Right lung (tissue), 5 donors: ENCODE results near the gene MARS1. TPM values are rescaled to one million over a fixed set of nuclear protein-coding genes. Genes with fewer than 3 reads are reported as not detected.
"Not testable (repeated sequence)": the region's sequence is repeated elsewhere in the genome, so short reads cannot be mapped to it uniquely, and the experiment has no call there.

Source experiments
- DNase-seq, 2 donors: peaks; one replicate each; pipeline ENCODE4 v3.0.0-alpha.2; 2013
- polyA plus RNA-seq, 5 donors: library from polyadenylated mRNA; unstranded; fragments of 120-200 nt; gene quantifications; one replicate each; pipeline versions ENCODE4 v1.2.1 to v1.2.3, GENCODE V29; 2013; ENCODE audit warnings: inconsistent platforms in 1 of 5, low replicate concordance in 1 of 5; ENCODE audit not compliant: insufficient read length in 5 of 5, insufficient read depth in 1 of 5

The MARS1 gene
- polyA plus RNA-seq, 5 donors = 90.0 to 133 (median 109) TPM

DNA sequence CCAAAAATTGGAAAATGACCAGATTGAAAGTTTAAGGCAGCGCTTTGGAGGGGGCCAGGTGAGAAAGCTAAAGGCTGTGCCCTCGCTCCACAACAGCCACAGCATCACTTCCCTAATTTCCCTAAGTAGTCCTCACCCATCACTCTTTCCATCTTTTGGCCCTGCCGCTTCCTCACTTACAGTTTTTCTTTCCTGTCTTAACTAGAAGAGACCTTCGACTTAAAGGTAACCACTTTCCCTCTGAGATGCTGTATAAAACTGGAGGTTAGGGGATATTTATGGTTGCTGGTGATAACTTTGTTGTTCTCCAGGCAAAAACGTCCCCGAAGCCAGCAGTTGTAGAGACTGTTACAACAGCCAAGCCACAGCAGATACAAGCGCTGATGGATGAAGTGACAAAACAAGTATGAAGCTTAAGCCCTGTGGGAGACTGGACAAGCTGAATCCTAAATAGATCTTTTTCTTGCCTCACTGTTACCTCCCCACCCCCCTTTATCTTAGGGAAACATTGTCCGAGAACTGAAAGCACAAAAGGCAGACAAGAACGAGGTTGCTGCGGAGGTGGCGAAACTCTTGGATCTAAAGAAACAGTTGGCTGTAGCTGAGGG lies 28.2 kb downstream of the MARS1 start:
- no peak for DNase-seq

DNA sequence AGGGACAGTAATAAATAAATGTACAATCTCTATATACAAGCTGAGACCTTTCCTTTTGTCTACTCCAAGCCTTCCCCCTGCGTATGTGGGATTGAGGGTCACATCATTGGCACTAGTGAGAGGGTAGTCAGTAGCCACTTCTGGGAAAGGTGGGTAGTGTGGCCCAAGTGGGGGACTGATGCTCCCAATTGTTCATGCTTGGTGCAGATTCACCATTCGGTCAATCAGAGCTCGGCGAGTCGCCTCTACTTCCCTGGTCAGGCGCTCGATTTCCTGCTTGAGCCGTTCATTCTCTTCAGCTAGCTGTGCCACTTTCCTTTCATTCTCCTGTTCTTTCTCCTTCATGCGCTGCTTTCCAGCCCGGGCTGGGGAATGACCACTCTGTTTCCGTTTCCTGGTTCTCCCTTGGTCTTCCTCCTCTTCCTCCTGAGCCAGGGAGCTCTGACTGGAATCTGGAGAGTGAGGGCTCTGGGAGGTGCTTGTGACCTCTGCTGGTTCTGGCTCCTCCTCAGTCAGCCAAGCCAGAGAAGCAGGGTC lies 28.8 kb downstream of the MARS1 start:
- no peak for DNase-seq

DNA sequence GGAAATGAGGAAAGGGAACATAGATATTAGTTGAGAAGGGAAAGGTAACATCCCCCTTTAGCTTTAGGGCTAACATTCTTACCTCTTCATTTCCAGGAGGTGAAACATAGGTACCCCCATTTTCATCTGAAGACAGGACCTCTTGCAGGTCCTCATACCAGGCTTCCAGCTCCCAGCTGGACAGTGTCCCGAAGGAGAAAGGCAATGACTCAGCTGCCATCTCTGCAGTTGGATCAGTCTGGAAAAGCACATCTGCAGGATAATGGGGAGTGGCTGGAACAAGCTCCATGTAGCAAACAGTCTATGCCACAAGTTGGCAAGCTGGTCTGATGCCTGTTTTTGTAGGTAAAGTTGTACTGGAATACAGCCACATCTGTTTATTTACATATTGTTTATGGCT lies 29.3 kb downstream of the MARS1 start:
- DNase-seq = no peak

DNA sequence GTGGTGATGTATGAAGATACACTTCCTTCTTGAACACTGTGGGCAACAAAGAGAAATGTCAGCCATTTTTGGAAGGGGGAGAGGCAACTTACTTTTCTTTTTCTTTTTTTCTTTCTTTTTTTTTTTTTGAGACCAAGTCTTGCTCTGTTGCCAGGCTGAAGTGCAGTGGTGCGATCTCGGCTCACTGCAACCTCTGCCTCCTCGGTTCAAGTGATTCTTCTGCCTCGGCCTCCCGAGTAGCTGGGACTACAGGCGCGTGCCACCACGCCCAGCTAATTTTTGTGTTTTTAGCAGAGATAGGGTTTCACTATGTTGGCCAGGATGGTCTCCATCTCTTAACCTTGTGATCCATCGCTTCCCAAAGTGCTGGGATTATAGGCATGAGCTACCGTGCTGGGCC lies 29.9 kb downstream of the MARS1 start:
- DNase-seq = not testable (repeated sequence)

DNA sequence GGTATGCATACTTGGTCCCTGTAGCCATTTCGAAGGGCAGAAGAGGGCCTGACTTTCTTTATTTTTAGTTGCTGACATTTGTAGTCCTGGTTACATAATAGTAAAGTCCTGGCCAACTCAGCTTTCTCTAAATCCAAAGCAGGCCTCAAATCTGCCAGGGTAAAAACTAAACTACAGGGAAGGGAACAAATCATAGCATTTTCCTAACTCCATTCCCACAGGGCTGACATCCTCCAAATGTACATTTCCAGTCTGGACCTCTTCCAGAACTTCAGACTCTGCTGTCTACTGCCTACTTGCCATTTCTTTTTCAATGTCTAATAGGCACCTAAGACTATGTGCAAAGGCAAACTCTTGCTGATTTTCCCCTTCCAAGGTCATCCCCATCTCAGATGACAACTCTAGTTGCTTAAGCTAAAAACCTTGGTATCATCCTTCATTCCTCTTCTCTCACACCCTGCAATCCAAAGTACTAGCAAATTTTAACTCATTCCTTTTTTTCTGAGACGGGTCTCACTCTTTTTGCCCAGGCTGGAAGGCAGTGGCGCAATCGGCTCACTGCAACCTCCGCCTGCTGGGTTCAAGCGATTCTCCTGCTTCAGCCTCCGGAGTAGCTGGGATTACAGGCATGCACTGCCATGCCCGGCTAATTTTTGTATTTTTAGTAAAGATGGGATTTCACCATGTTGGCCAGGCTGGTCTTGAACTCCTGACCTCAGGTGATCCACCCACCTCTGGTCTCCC lies 30.5 kb downstream of the MARS1 start:
- DNase-seq = no peak

DNA sequence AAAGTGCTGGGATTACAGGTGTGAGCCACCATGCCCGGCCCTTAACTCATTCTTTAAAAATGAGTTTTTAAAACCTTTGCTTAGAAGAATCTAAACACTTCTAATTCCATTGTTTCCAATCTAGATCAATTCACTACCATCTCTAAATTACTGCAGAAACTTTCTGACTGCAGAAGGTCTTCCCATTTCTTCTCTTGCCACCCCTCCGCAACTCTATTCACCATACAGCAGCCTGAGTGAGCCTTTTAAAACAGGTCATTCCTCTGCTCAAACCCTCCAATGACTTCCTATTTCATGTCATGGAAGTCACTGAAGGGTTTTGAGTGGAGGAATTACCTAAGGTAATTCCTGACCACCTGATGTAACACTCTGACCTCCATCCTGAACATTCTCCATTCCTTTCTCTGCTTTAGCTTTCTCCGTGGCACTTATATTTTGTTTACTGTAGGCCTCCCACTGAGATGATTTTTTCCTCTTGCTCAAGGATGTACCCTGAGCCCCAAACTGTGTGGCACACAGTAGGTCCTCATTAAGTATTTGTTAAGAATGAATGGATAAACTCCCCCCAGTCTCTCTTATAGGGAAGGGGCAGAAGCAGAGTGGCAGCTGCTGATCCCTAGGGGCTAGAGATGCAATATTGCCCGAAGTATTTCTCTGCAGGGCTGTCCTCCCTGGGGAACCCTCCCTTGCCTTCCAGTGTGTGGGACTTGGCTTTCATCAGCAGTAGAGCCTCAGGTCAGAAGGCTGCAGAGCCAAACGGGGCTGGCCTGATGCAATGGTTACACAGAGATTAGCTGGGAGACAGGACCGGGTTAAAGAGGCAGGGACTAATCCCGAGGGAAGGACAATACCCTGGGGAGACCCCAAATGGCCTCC lies 31.3 kb downstream of the MARS1 start:
- peak; percentile 13 to 28 for DNase-seq

DNA sequence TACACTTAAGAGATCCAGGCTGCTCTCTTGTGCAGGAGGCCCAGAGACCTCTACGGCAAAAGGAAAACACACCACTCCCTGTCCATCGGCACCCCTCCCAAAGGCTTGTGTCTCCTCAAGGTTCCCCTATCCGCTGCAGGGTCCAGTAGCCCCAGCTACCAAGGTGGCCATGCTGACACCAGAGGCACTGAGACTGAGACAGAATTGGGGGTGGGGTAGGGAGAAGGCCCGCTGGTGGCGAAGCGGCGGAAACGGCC lies 31.9 kb downstream of the MARS1 start:
- DNase-seq = no peak

DNA sequence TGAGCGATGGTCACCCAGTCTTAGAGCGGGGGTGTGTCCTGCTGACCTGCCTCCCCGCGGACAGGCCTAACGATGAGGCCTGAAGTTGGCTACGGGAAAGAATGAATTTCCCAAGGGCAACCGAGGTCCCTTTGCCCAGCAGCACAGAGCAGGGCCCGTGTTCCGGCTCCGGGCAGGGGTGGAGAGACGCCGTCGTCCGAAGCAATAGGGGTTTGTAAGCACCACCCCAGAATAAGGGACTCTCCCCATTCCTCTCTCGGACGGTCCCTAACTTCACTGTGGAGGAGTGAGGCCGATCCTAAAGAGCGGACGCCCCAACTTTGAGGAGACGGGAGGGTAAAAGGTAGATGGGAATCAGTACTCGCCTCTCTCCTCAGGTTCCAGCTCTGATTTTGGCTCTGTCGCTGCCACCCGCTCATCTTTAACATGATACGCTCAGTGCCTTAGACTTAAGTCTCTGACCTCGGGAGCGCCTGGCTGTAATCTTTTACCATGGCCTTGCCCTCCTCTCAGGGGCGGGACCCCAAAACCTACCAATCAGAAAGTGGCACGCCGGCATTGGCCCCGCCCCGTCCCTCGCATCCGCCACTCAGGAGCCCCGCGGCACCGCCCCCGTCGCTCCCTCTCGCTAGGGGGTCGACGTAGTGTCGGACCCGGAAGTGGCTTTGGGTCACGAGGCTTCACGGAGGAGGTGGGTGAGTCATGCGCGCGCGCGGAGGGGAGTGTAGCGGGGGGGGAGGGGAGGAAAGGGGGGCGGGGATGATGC lies 32.4 kb downstream of the MARS1 start, which contains the start of gene DDIT3:
DDIT3 (minus strand) TSS at position 462 of the 766 bp plus-strand sequence. CDS start 3,108 bp downstream, outside the sequence.
- DNase-seq = peak; percentile 99

DNA sequence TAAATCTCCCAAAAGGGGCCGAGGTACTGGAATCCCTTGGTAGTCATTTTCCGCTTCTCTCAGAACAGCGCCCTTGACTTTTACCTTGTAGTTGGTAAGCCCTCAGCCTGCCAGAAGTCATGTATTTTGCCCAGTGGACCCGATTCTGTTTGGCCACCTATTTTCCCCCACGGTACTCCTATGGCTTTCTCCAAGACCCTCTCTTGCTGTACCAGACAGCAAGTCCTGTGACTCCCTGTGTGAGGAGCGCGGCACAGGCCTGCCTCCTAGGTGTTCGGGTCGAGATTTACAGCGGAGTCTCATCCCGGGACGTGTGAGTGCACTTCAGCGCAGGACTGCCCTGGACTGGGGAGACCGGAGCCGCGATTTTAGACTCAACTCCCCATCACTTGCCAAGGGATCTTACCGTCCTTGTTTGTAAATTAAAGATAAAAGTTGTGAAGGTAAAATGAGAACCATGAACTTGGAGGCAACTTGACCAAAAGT lies 33.7 kb downstream of the MARS1 start:
- no peak for DNase-seq

DNA sequence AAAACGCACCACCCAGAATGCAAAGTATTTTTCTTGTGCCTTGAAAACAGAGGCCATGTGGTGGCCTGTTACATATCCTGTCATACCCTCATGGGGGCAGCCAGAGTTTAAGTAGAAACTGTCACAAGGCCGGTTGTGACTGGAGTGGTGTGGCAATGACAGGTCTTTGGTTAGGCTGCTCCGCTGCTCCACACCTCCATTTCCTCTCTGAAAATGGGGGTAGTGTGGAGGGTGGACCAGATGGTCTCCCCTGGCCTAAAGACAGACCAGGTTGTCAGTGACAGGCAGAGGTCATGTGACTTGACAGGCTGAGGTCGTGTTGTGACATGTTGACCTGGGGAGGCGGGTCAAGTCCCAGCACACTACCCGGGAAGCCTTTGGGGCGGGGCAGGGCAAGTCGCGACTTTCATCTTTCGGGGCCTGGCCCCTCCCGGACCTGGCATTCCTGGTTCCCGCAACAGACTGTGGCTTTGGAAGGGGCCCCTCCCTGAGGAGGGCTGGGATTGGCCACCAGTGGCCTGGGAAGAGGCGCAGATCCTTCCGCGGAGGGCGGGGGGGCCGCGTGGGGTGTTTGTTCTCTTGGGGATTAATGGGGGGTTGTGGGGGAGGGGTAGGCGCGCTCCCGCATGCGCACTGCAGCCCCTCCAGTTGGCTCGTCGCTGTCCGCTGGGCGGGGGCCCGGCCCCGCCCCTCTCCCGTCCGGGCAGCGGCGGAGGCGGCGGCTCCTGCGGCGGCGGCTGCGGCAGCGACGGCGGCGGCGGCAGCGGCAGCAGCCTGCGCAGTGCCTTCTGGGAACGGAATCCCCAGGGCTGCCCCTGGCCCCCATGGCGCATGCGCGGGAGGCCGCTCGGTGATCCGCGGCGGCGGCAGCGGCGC lies 34.4 kb downstream of the MARS1 start, which contains the start of gene MBD6:
MBD6 (plus strand) TSS at position 814 of the 876 bp plus-strand sequence. CDS start 1,480 bp downstream, outside the sequence.
- DNase-seq = peak; percentile 91

DNA sequence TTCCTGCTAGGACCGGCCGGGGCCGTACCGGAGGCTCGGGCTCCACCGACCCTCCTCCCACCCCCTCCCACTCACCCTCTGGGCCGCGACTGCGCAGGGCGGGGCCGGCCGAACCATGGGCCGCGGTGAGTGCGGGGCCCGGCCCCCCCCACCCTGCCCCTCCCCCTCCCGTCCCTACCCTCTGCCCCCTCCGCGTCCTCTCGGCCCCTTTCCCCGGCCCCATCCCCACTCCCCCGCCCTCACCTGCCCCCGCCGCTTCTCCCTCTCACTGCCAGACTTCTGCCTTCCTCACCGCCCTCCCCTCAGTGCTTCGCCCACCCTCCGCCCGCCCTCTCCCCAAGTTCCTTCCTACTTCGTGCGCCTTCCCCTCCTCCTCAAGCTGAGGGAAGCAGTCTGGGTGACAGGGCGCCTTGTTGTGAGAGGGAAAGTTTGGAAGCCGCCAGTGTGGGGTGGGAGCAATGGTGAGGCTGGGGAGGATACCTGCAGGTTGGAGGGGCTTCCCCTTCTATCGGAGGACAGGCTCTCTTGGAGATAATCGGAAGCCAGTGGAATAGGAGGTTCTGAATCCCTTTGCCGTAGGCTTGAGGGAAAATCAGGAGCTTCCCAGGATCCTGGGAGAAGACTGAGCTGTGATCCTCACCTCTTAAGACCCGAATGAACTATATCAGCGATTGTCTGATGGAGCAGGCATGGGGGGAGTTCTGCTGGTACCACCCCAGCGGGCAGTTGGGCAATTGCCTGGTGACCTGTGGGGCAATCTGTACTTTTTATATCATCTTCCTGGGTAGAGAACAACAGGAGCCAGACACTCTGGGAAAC lies 35.2 kb downstream of the MARS1 start:
- DNase-seq = peak; percentile 76 to 77

DNA sequence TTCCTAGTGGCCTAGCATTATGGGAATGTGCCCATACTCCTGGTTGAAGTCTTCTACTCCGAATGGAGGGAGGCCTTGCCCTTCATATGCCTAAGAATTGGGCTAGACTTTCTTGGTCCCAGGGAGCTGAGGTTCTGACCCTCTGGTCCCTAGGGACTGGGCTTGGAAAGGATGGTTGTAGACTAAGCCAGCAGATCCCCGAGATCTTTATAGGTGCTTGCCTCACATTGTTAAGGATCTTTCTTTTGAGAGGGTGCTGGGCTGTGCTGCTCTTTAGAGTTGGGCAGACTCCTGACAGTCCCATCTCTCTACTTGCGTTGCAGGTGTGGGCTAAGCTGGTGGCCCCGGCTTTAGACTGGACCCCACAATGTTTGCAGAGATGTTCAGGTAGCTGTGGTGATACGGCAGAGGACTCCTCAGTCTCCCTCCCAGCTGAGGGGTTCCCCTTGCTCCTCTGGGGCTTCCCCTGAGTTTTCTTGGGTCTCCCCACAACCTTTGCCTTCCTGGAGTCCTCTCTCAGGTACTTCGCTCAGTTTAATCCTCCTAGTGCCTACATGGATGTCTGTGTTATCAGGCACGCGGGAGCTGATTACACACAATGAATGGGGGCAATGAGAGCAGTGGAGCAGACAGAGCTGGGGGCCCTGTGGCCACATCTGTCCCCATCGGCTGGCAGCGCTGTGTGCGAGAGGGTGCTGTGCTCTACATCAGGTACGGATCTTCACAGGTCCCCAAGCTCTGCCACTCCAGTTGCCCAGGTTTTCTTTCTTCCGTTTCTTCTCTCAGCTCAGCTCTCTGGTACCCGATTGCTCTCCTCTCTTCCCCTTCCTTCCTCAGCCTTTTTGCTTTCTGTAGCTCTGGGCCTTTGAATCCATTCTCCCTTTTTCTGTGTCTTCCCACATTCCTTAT lies 36.1 kb downstream of the MARS1 start:
- DNase-seq = no peak

DNA sequence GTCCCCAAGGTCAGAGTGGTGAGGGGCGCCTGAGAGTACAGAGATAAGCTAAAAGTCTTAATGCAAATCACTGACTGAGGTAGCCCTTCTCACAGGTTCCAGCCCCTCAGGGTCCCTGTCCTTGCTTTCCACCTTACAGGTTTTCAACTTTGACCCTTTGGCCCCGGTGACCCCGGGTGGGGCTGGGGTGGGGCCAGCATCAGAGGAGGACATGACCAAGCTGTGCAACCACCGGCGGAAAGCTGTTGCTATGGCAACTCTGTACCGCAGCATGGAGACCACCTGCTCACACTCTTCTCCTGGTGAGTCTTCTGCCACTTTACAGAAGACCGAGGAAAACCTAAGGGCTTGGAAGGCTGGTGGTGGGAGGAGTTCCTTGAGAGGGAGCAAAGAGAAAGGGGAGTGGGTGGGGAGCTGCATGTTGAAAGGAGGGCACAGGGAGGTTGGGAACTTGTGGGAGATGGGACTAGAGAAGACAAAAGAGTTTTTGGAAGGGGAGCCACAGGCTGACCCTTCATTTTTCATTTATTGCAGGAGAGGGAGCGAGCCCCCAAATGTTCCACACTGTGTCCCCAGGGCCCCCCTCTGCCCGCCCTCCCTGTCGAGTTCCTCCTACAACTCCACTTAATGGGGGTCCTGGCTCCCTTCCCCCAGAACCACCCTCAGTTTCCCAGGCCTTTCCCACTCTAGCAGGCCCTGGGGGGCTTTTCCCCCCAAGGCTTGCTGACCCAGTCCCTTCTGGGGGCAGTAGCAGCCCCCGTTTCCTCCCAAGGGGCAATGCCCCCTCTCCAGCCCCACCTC lies 37.1 kb downstream of the MARS1 start:
- DNase-seq = no peak

DNA sequence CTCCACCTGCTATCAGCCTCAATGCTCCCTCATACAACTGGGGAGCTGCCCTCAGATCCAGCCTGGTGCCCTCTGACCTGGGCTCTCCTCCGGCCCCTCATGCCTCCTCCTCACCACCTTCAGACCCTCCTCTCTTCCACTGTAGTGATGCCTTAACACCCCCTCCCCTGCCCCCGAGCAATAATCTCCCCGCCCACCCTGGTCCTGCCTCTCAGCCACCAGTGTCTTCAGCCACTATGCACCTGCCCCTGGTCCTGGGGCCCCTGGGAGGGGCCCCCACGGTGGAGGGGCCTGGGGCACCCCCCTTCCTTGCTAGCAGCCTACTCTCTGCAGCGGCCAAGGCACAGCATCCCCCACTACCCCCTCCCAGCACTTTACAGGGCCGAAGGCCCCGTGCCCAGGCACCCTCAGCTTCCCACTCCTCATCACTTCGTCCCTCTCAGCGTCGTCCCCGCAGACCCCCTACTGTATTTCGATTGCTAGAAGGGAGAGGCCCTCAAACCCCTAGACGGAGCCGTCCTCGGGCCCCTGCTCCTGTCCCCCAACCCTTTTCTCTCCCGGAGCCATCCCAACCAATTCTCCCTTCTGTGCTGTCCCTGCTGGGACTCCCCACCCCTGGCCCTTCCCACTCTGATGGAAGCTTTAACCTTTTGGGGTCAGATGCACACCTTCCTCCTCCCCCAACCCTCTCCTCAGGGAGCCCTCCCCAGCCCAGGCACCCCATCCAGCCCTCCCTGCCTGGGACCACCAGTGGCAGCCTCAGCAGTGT lies 37.9 kb downstream of the MARS1 start:
- no peak for DNase-seq

DNA sequence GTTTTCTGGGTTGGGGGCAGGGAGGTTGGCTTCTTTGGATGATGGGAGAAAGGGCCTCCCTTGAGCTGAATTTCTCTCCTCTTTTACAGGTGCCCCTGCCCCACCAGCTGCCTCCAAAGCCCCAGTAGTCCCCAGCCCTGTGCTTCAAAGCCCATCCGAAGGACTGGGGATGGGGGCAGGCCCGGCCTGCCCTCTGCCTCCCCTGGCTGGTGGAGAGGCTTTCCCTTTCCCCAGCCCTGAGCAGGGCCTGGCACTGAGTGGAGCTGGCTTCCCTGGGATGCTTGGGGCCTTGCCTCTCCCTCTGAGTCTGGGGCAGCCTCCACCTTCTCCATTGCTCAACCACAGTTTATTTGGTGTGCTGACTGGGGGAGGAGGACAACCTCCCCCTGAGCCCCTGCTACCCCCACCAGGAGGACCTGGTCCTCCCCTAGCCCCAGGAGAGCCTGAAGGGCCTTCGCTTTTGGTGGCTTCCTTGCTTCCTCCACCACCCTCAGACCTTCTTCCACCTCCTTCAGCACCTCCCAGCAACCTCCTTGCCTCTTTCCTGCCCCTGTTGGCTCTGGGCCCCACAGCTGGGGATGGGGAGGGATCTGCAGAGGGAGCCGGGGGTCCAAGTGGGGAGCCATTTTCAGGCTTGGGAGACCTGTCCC lies 38.7 kb downstream of the MARS1 start:
- DNase-seq = no peak

DNA sequence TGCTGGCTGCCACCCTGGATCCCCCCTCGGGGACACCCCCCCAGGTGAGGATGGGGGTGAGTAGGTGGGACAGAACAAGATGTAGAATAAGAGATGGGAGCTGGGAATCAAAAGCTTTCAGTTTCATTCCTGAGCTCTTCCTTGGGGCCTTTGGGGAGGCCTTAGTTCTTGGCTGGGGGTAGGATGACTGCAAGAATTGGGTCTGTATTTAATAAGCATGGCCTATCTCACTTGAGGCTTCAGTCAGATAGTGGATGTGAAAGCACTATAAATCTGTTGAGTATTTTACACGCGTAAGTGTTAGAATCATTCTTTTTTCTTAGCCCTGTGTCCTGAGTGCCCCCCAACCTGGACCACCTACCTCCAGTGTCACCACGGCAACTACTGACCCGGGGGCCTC lies 39.3 kb downstream of the MARS1 start:
- DNase-seq = no peak
